HCT116 (cell line): Measurements from ENCODE around the gene UBTD1. TPM values are rescaled to one million over a fixed set of nuclear protein-coding genes. Genes with fewer than 3 reads are reported as not detected.

Experiments used
- ATAC-seq: fragments of 200-7000 bp; cut with Tn5 transposase; 2 replicates; pipeline ENCODE4 v1.9.1; 2020; ENCODE audit warnings: mild to moderate bottlenecking, moderate library complexity
- BruUV-seq: library from RNA; stranded (reverse); fragments of 400-500 nt; replicated peaks from 2 replicates; lab custom pipeline; 2021; lab: Mats Ljungman, UMichigan
- CTCF ChIA-PET: fragments of 300-600 bp; sonication (Branson Sonifier 250); formaldehyde crosslinking; loops from one replicate; lab custom pipeline; 2021; ENCODE audit warnings: antibody characterized with exemption; lab: Charles Lee
- POLR2A ChIA-PET: fragments of 300-600, 350-600 bp; sonication (Branson Sonifier 250); formaldehyde crosslinking; loops from one replicate; lab custom pipeline; 2021; ENCODE audit warnings: antibody characterized with exemption; lab: Charles Lee
- RAD21 ChIA-PET, 2 experiments: fragments of 300-600 bp; sonication (Branson Sonifier 250); formaldehyde crosslinking; loops; one replicate each; lab custom pipeline; 2023; ENCODE audit warnings: low total read pairs in 2 of 2; ENCODE audit not compliant: uncharacterized antibody in 2 of 2, unreplicated experiment in 2 of 2, low non-redundant PET in 1 of 2; lab: Charles Lee
- DNase-seq: peaks from one replicate; pipeline ENCODE4 v3.0.0-alpha.2; 2010; ENCODE audit warnings: low read depth, low spot score
- H2AFZ ChIP-seq: fragments of 200-600 bp; shearing (Covaris generic), sonication (generic); 2 replicates; pipeline ENCODE4 v1.6.1; 2017; ENCODE audit warnings: low read depth, mixed run types, mixed read lengths, antibody characterized with exemption, low read length; ENCODE audit not compliant: poor library complexity, severe bottlenecking
- H3K27ac ChIP-seq: 2 replicates; pipeline ENCODE4 v1.5.1; 2012; ENCODE audit warnings: low read depth, low read length
- H3K27me3 ChIP-seq: fragments of 200-600 bp; sonication (generic); 2 replicates; pipeline ENCODE4 v1.6.1; 2016; ENCODE audit warnings: mixed run types, low read length, mixed read lengths; ENCODE audit not compliant: insufficient read depth
- H3K36me3 ChIP-seq, 2 experiments: fragments of 200-500 bp in 1 of 2; fragments of 200-600 bp in 1 of 2; sonication (Bioruptor generic) in 1 of 2; sonication (generic) in 1 of 2; 2 replicates each; pipeline versions ENCODE4 v1.5.1 to v1.6.1; 2014 to 2016; ENCODE audit warnings: low read length in 2 of 2, inconsistent platforms in 1 of 2, mixed read lengths in 1 of 2, mixed run types in 1 of 2; ENCODE audit not compliant: insufficient read depth in 2 of 2, control insufficient read depth in 1 of 2
- H3K4me1 ChIP-seq, 2 experiments: fragments of 200-600 bp in 1 of 2; sonication (generic) in 1 of 2; 2 replicates each; pipeline versions ENCODE4 v1.5.1 to v1.6.1; 2012 to 2017; ENCODE audit warnings: low read length in 2 of 2, inconsistent platforms in 1 of 2, mild to moderate bottlenecking in 1 of 2, mixed read lengths in 1 of 2, mixed run types in 1 of 2, moderate library complexity in 1 of 2; ENCODE audit not compliant: insufficient read depth in 2 of 2, control insufficient read depth in 1 of 2
- H3K4me2 ChIP-seq: fragments of 200-600 bp; sonication (generic); 2 replicates; pipeline ENCODE4 v1.6.1; 2017; ENCODE audit warnings: mixed run types, low read length, mixed read lengths
- H3K4me3 ChIP-seq, 2 experiments: fragments of 200-600 bp in 1 of 2; sonication (generic) in 1 of 2; replicated peaks in 1 of 2; 2 replicates each; pipeline ENCODE4 v1.5.1; 2011 to 2016; ENCODE audit warnings: low read length in 2 of 2, control low read depth in 1 of 2, low read depth in 1 of 2, mild to moderate bottlenecking in 1 of 2, mixed read lengths in 1 of 2, mixed run types in 1 of 2
- H3K79me2 ChIP-seq: fragments of 200-600 bp; sonication (generic); 2 replicates; pipeline ENCODE4 v1.6.1; 2017; ENCODE audit warnings: mild to moderate bottlenecking, mixed run types, low read length, moderate library complexity, mixed read lengths; ENCODE audit not compliant: insufficient read depth
- H3K9ac ChIP-seq: fragments of 200-600 bp; sonication (generic); 2 replicates; pipeline ENCODE4 v1.6.1; 2016; ENCODE audit warnings: low read length, mixed read lengths
- H3K9me2 ChIP-seq: fragments of 200-600 bp; sonication (generic), shearing (Covaris generic); 2 replicates; pipeline ENCODE4 v1.6.1; 2017; ENCODE audit warnings: mixed run types, mild to moderate bottlenecking, moderate library complexity; ENCODE audit not compliant: insufficient read depth
- H3K9me3 ChIP-seq, 2 experiments: fragments of 200-500 bp in 1 of 2; fragments of 200-600 bp in 1 of 2; sonication (Bioruptor generic) in 1 of 2; sonication (generic) in 1 of 2; 2 replicates each; pipeline ENCODE4 v1.6.1; 2014 to 2017; ENCODE audit warnings: low read length in 2 of 2, mixed read lengths in 2 of 2, inconsistent platforms in 1 of 2, low read depth in 1 of 2, mild to moderate bottlenecking in 1 of 2, mixed run types in 1 of 2, moderate library complexity in 1 of 2; ENCODE audit not compliant: control insufficient read depth in 1 of 2, insufficient read depth in 1 of 2
- H4K20me1 ChIP-seq: fragments of 200-600 bp; sonication (generic), shearing (Covaris generic); 2 replicates; pipeline ENCODE4 v1.6.1; 2017; ENCODE audit warnings: mixed run types, mild to moderate bottlenecking, moderate library complexity; ENCODE audit not compliant: insufficient read depth
- CBX3 ChIP-seq: IDR thresholded peaks from 2 replicates; pipeline ENCODE4 v1.6.1; 2012; ENCODE audit warnings: low read depth
- EGR1 ChIP-seq: IDR thresholded peaks from 2 replicates; pipeline ENCODE4 v1.6.1; 2012; ENCODE audit warnings: low read depth
- ELF1 ChIP-seq: IDR thresholded peaks from 2 replicates; pipeline ENCODE4 v1.6.1; 2012; ENCODE audit warnings: low read depth, borderline replicate concordance
- EZH2 ChIP-seq: fragments of 200-600 bp; sonication (generic); IDR thresholded peaks from 2 replicates; pipeline ENCODE4 v1.6.1; 2017; ENCODE audit warnings: antibody characterized with exemption, mixed run types
- EZH2phosphoT487 ChIP-seq: fragments of 200-600 bp; IDR thresholded peaks from 2 replicates; pipeline ENCODE4 v1.6.1; 2018; ENCODE audit warnings: antibody characterized with exemption, borderline replicate concordance
- FOSL1 ChIP-seq: IDR thresholded peaks from 2 replicates; pipeline ENCODE4 v1.6.1; 2012; ENCODE audit warnings: low read depth
- JUND ChIP-seq: IDR thresholded peaks from 2 replicates; pipeline ENCODE4 v1.6.1; 2012
- MAX ChIP-seq: IDR thresholded peaks from 2 replicates; pipeline ENCODE4 v1.6.1; 2012
- POLR2A ChIP-seq: IDR thresholded peaks from 2 replicates; pipeline ENCODE4 v1.7.0; 2011; ENCODE audit warnings: borderline replicate concordance; ENCODE audit not compliant: insufficient read depth, insufficient read length; ENCODE audit errors: extremely low read depth
- POLR2AphosphoS5 ChIP-seq: IDR thresholded peaks from 2 replicates; pipeline ENCODE4 v1.6.1; 2011; ENCODE audit warnings: mild to moderate bottlenecking, low read depth, low read length, moderate library complexity
- RAD21 ChIP-seq: IDR thresholded peaks from 2 replicates; pipeline ENCODE4 v1.6.1; 2012; ENCODE audit warnings: low read depth, mild to moderate bottlenecking
- REST ChIP-seq: IDR thresholded peaks from 2 replicates; pipeline ENCODE4 v1.6.1; 2012; ENCODE audit warnings: low read depth
- SRF ChIP-seq: IDR thresholded peaks from 2 replicates; pipeline ENCODE4 v1.6.1; 2012; ENCODE audit warnings: low read depth
- TCF7L2 ChIP-seq: IDR thresholded peaks from 2 replicates; pipeline ENCODE4 v1.7.0; 2011; ENCODE audit warnings: borderline replicate concordance, inconsistent platforms; ENCODE audit not compliant: insufficient read depth, insufficient read length; ENCODE audit errors: extremely low read depth
- YY1 ChIP-seq: IDR thresholded peaks from 2 replicates; pipeline ENCODE4 v1.6.1; 2011; ENCODE audit warnings: low read length, low read depth, moderate library complexity, mild to moderate bottlenecking; ENCODE audit not compliant: insufficient replicate concordance; ENCODE audit errors: extremely low read depth
- ZFX ChIP-seq: fragments of 450-650 bp; IDR thresholded peaks from 2 replicates; pipeline ENCODE4 v1.6.1; 2017
- ZNF274 ChIP-seq: fragments of 200-500 bp; sonication (Bioruptor generic); IDR thresholded peaks from 2 replicates; pipeline ENCODE4 v1.6.1; 2014; ENCODE audit warnings: mild to moderate bottlenecking, low read depth, low read length, inconsistent platforms
- intact Hi-C: fragments of 100-400 bp; cut with micrococcal nuclease; formaldehyde crosslinking; loops from 2 replicates; pipeline ENCODE4 v1.10.0; 2022
- total RNA-seq: library from RNA; stranded (reverse); gene quantifications from one replicate; pipeline ENCODE4 v1.2.1, GENCODE V29; 2021; ENCODE audit not compliant: unreplicated experiment

UBTD1 gene
- total RNA-seq, 1 experiment from 2014 or later = 12.8 TPM

- Histone ChIP-seq H3K9me2 (no peaks in the 10 kb centered on the region), H3K9me3 (no peaks in the 10 kb centered on the region), H4K20me1 (no peaks in the 10 kb centered on the region), H3K36me3 (peaks cover 20 to 28% of the 10 kb centered on the region in 2 experiments), H3K4me2 (no peak overlapping the region), H2AFZ (no peak overlapping the region), H3K4me1 (peaks cover under 1 to 2% of the 10 kb centered on the region in 2 experiments), H3K4me3 (no peak overlapping the region), H3K27me3 (no peaks in the 10 kb centered on the region), H3K27ac (no peak overlapping the region), H3K9ac (no peak overlapping the region), H3K79me2 (peaks cover 28% of the 10 kb centered on the region)
- ChIA-PET POLR2A (no interaction called here), RAD21 (no interaction called here), CTCF (no interaction called here)
- TF ChIP-seq EGR1 (no peak), POLR2A (no peak), ZNF274 (no peak), JUND (no peak), EZH2 (no peak), REST (no peak), ZFX (no peak), SRF (no peak), CBX3 (no peak), YY1 (no peak), POLR2AphosphoS5 (no peak), ELF1 (no peak), MAX (no peak), EZH2phosphoT487 (no peak), RAD21 (no peak), FOSL1 (no peak), TCF7L2 (no peak)
- ATAC-seq (no peak), DNase-seq (no peak)
- intact Hi-C loops = no loop called here
- no TSS peak for BruUV-seq
These were observed 46.4 kb upstream of the UBTD1 start for GRCh38 chr10:97452352-97452751.
